Measurements from ENCODE around the gene GPR107. TPM values are rescaled to one million over a fixed set of nuclear protein-coding genes. Genes with fewer than 3 reads are reported as not detected.
A peak's percentile ranks its signal among the peaks of the same experiment; 100 is the strongest.

The GPR107 gene
- total RNA-seq, 1 experiment from 2014 or later: 47.1 TPM

GRCh38 chr9:130043654-130044623, 9.8 kb upstream of the GPR107 start:
- CTCF ChIA-PET: no interaction called here
- peak overlapping the region; percentile 73 for H3K27ac ChIP-seq (ENCODE audit: low read depth, low read length, poor library complexity, severe bottlenecking)
- H3K4me1 ChIP-seq (ENCODE audit: insufficient read depth, low read length, poor library complexity, severe bottlenecking): peaks cover 49% of the 10 kb centered on the region
- no peaks in the 10 kb centered on the region for H3K9me3 ChIP-seq (ENCODE audit: low read depth, low read length, poor library complexity, severe bottlenecking)
- TSS peak; percentile 50 for BruUV-seq (replicated peaks)
- peak overlapping the region; percentile 95 for H3K4me3 ChIP-seq (ENCODE audit: low read depth, low read length, poor library complexity, severe bottlenecking)
- no peaks in the 10 kb centered on the region for H3K36me3 ChIP-seq (ENCODE audit: insufficient read depth, low read length, poor library complexity, severe bottlenecking)
- intact Hi-C loops (cut with micrococcal nuclease; ENCODE audit: unreplicated experiment): loop anchor here (5.0 kb wide), 2 partner anchors 77 to 162 kb away; no protein-coding TSS in a partner anchor
- no peaks in the 10 kb centered on the region for H3K27me3 ChIP-seq (replicated peaks; ENCODE audit: insufficient read depth, low read depth, low read length, poor library complexity)
- TF ChIP-seq CTCF (conservative IDR thresholded peaks at IDR 0.05; ENCODE audit: low read depth, low read length): no peak
- TF ChIP-seq EZH2 (IDR thresholded peaks at IDR 0.05; ENCODE audit: borderline replicate concordance, low read depth, low read length, poor library complexity, severe bottlenecking): no peak
- POLR2A ChIA-PET (ENCODE audit: low non-redundant PET): interaction anchor here (1.0 kb wide), 1 partner anchor 106 kb away, joined by 6 read pairs; no protein-coding TSS in a partner anchor
- DNase-seq (ENCODE audit: low spot score): no peak

- Histone ChIP-seq H3K27me3 (replicated peaks; ENCODE audit: insufficient read depth, low read depth, low read length, poor library complexity) (no peaks in the 10 kb centered on the region), H3K4me1 (ENCODE audit: insufficient read depth, low read length, poor library complexity, severe bottlenecking) (peaks cover 30% of the 10 kb centered on the region), H3K4me3 (ENCODE audit: low read depth, low read length, poor library complexity, severe bottlenecking) (no peak overlapping the region), H3K9me3 (ENCODE audit: low read depth, low read length, poor library complexity, severe bottlenecking) (no peaks in the 10 kb centered on the region), H3K27ac (ENCODE audit: low read depth, low read length, poor library complexity, severe bottlenecking) (peak overlapping the region; percentile 64), H3K36me3 (ENCODE audit: insufficient read depth, low read length, poor library complexity, severe bottlenecking) (no peaks in the 10 kb centered on the region)
- POLR2A ChIA-PET (ENCODE audit: low non-redundant PET): interaction anchor here (0.6 kb wide), 1 partner anchor 137 kb away, joined by 5 read pairs; no protein-coding TSS in a partner anchor
- TF ChIP-seq CTCF (conservative IDR thresholded peaks at IDR 0.05; ENCODE audit: low read depth, low read length) (no peak), EZH2 (IDR thresholded peaks at IDR 0.05; ENCODE audit: borderline replicate concordance, low read depth, low read length, poor library complexity, severe bottlenecking) (no peak)
- no TSS peak for BruUV-seq (replicated peaks)
- intact Hi-C loops (cut with micrococcal nuclease; ENCODE audit: unreplicated experiment): no loop called here
- DNase-seq (ENCODE audit: low spot score): no peak
- CTCF ChIA-PET: no interaction called here
Observed at GRCh38 chr9:130045725-130046450, 7.8 kb upstream of the GPR107 start.

- H3K27ac ChIP-seq (ENCODE audit: low read depth, low read length, poor library complexity, severe bottlenecking): no peak overlapping the region
- no TSS peak for BruUV-seq (replicated peaks)
- no peak for DNase-seq (ENCODE audit: low spot score)
- intact Hi-C loops (cut with micrococcal nuclease; ENCODE audit: unreplicated experiment): loop anchor here (5.0 kb wide), 1 partner anchor 48 kb away; no protein-coding TSS in a partner anchor
- TF ChIP-seq EZH2 (IDR thresholded peaks at IDR 0.05; ENCODE audit: borderline replicate concordance, low read depth, low read length, poor library complexity, severe bottlenecking): no peak
- no peak for TF ChIP-seq CTCF (conservative IDR thresholded peaks at IDR 0.05; ENCODE audit: low read depth, low read length)
- no peaks in the 10 kb centered on the region for H3K27me3 ChIP-seq (replicated peaks; ENCODE audit: insufficient read depth, low read depth, low read length, poor library complexity)
- no peak overlapping the region for H3K4me3 ChIP-seq (ENCODE audit: low read depth, low read length, poor library complexity, severe bottlenecking)
- no peaks in the 10 kb centered on the region for H3K9me3 ChIP-seq (ENCODE audit: low read depth, low read length, poor library complexity, severe bottlenecking)
- H3K36me3 ChIP-seq (ENCODE audit: insufficient read depth, low read length, poor library complexity, severe bottlenecking): no peaks in the 10 kb centered on the region
- H3K4me1 ChIP-seq (ENCODE audit: insufficient read depth, low read length, poor library complexity, severe bottlenecking): peaks cover 33% of the 10 kb centered on the region
- ChIA-PET CTCF (no interaction called here), POLR2A (ENCODE audit: low non-redundant PET) (no interaction called here)
Observed at GRCh38 chr9:130049431-130050210, 4.1 kb upstream of the GPR107 start.
